Thoracic aorta (tissue), 2 donors: ENCODE measurements around the gene DZIP1. TPM values are rescaled to one million over a fixed set of nuclear protein-coding genes. Genes with fewer than 3 reads are reported as not detected.

Source experiments
- ATAC-seq: fragments of 150-250 bp; one replicate; pipeline ENCODE4 v1.8.0; 2017; ENCODE audit warnings: low read depth; ENCODE audit not compliant: insufficient number of reproducible peaks, low FRiP score
- DNase-seq: peaks from one replicate; pipeline ENCODE4 v3.0.0-alpha.2; 2020; ENCODE audit warnings: low spot score
- H3K27ac ChIP-seq, 2 donors: fragments of 200-600 bp; sonication (generic); 1 replicate in 1 of 2; 2 replicates in 1 of 2; pipeline ENCODE4 v1.5.1; 2016; ENCODE audit warnings: mild to moderate bottlenecking in 2 of 2, moderate library complexity in 2 of 2
- H3K27me3 ChIP-seq: fragments of 200-600 bp; sonication (generic); replicated peaks from 2 replicates; pipeline ENCODE4 v1.6.0; 2016; ENCODE audit warnings: mild to moderate bottlenecking; ENCODE audit not compliant: insufficient read depth
- H3K36me3 ChIP-seq: fragments of 200-600 bp; sonication (generic); one replicate; pipeline ENCODE4 v1.5.1; 2016
- H3K4me1 ChIP-seq, 2 donors: fragments of 200-600 bp; sonication (generic); 1 replicate in 1 of 2; 2 replicates in 1 of 2; pipeline versions ENCODE4 v1.5.1 to v1.6.0; 2016; ENCODE audit warnings: low read depth in 2 of 2, mild to moderate bottlenecking in 1 of 2; ENCODE audit not compliant: control insufficient read depth in 1 of 2
- H3K4me3 ChIP-seq: fragments of 200-600 bp; sonication (generic); 2 replicates; pipeline ENCODE4 v1.5.1; 2016; ENCODE audit warnings: mild to moderate bottlenecking
- H3K9me3 ChIP-seq: fragments of 200-600 bp; sonication (generic); 2 replicates; pipeline ENCODE4 v1.5.1; 2016
- total RNA-seq, 2 donors: library from RNA; depleted of rRNA; stranded (reverse); fragments of >200 nt; gene quantifications; one replicate each; pipeline versions ENCODE4 v1.1.0 to v1.2.3, GENCODE V29; 2016
- TF ChIP-seq, protein P1 (sequence below): fragments of 200-600 bp; sonication (generic); IDR thresholded peaks from one replicate; pipeline ENCODE4 v1.5.1; 2019; ENCODE audit warnings: antibody characterized with exemption

The DZIP1 gene
- total RNA-seq, 2 donors from 2014 or later: 24.5 to 26.0 TPM

DNA sequence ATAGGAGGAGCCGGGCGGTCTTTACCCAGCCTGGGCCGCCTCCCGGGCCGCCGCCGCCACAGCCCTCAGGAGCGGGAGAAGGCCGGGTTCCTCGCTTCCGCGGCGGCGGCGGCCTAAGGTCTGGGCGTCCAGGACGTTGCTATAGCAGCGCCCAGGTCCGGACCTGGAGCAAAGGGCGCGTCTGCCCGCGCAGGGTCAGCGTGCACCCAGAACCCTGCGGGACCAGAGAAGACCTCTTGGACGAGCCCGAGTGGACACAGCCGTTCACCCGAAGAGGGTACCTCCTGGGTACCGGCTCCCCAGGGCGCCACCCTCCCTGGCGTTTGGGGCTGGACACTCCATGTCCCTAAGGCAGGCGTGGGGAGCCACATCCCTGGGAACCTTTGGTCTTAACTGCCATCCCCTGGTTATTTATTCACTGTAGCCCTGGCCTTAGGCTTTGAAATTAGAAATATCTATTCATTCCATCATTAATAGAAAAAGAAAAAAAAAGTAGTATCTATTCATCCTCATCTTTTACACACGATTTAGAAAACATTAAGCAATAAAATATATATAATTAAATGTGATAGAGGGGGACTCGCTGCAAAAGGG lies 2.4 kb downstream of the DZIP1 start:
- H3K36me3 ChIP-seq: no peaks in the 10 kb centered on the region
- DNase-seq (no peak), ATAC-seq (no peak)
- H3K27me3 ChIP-seq: no peaks in the 10 kb centered on the region
- H3K4me3 ChIP-seq: peak overlapping the region; percentile 77
- peaks cover 9 to 21% of the 10 kb centered on the region in 2 donors for H3K4me1 ChIP-seq
- TF ChIP-seq, protein P1, sequence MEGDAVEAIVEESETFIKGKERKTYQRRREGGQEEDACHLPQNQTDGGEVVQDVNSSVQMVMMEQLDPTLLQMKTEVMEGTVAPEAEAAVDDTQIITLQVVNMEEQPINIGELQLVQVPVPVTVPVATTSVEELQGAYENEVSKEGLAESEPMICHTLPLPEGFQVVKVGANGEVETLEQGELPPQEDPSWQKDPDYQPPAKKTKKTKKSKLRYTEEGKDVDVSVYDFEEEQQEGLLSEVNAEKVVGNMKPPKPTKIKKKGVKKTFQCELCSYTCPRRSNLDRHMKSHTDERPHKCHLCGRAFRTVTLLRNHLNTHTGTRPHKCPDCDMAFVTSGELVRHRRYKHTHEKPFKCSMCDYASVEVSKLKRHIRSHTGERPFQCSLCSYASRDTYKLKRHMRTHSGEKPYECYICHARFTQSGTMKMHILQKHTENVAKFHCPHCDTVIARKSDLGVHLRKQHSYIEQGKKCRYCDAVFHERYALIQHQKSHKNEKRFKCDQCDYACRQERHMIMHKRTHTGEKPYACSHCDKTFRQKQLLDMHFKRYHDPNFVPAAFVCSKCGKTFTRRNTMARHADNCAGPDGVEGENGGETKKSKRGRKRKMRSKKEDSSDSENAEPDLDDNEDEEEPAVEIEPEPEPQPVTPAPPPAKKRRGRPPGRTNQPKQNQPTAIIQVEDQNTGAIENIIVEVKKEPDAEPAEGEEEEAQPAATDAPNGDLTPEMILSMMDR: no peak
- no peak overlapping the region for H3K27ac ChIP-seq
- no peaks in the 10 kb centered on the region for H3K9me3 ChIP-seq

DNA sequence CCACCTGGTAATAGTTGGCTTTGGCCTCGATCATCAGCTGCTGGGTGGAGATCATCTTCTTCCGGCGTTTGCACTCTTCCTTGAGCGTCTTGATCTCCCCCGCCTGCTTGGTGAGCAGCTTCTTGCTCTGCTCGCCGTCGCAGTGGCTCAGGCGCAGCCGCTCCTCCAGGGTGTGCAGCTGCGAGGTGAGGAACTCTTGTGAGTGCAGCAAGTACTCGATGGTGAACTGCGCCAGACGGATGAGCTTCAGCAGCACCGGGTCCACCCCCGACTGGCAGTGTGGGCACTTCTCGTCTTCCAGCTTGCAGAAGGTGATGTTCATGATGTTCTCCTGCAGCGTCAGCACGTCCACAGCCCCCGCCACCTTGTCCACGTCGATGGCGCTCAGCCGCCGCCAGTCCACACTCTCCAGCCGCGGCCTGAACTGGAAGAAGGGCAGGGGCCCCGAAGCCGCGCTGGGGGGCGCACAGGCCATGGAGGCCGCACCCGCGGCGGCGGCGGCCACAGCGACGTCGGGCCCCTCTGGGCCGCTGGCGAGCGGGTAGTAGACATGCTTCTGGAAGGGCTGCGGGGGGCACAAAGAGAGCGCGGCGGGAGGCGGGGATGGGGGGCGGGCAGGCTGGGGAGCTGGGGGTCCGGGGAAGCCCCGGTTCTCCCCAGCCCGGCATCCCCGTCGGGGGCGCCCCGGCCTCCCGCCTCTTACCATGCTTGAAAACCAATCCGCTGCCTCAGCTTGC lies 3.0 kb downstream of the DZIP1 start:
- no peaks in the 10 kb centered on the region for H3K27me3 ChIP-seq
- no peak overlapping the region for H3K27ac ChIP-seq
- H3K4me3 ChIP-seq: peak overlapping the region; percentile 77
- ATAC-seq (no peak), DNase-seq (no peak)
- no peaks in the 10 kb centered on the region for H3K9me3 ChIP-seq
- H3K36me3 ChIP-seq: no peaks in the 10 kb centered on the region
- H3K4me1 ChIP-seq: peaks cover 9 to 21% of the 10 kb centered on the region in 2 donors
- TF ChIP-seq, protein P1: no peak

DNA sequence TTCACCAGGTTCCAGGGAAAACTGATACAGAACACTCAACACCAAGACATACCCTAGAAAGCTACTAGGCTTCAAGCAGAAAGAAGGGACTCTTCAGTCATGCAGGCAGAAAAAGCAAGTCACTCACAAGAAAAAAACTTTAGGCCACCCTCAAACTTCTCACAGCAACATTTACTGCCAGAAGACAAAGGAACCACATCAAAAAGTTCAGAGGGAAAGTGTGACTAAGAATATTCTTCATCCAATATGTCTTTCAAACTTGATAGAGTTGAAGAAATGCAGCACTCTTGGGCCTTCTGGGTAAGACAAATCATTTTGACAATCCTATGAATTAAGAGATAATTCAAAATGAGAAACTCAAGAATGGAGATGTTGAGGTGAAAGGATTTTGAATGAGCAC lies 7.7 kb downstream of the DZIP1 start:
- H3K9me3 ChIP-seq: no peaks in the 10 kb centered on the region
- DNase-seq (no peak), ATAC-seq (no peak)
- H3K4me1 ChIP-seq: peaks cover 0 to 5% of the 10 kb centered on the region in 2 donors
- no peak overlapping the region for H3K27ac ChIP-seq
- TF ChIP-seq, protein P1: no peak
- peaks cover 3% of the 10 kb centered on the region for H3K36me3 ChIP-seq
- H3K4me3 ChIP-seq: no peak overlapping the region
- no peaks in the 10 kb centered on the region for H3K27me3 ChIP-seq

DNA sequence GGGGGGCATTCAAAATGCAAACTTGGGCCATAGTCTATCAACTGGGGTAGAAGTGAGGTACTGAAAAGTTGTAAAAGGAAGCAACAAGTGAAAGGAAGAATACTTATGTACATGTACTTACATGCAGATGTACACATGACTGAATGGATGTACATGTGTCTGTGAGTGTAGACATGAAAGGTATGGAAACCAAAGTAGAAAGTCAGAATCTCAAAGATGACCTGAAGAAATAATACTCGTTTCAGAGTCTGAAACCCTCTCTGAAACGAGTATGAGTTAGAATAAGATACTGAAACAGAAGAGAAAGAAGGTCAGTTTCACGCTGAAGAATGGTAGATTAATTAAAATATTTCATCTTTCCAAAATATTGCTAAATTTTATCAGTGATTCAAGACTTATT lies 13.9 kb downstream of the DZIP1 start:
- Histone ChIP-seq H3K27ac (no peak overlapping the region), H3K27me3 (no peaks in the 10 kb centered on the region), H3K36me3 (peaks cover 8% of the 10 kb centered on the region), H3K9me3 (no peaks in the 10 kb centered on the region), H3K4me3 (no peak overlapping the region), H3K4me1 (no peaks in the 10 kb centered on the region)
- DNase-seq (no peak), ATAC-seq (no peak)
- TF ChIP-seq, protein P1: no peak

DNA sequence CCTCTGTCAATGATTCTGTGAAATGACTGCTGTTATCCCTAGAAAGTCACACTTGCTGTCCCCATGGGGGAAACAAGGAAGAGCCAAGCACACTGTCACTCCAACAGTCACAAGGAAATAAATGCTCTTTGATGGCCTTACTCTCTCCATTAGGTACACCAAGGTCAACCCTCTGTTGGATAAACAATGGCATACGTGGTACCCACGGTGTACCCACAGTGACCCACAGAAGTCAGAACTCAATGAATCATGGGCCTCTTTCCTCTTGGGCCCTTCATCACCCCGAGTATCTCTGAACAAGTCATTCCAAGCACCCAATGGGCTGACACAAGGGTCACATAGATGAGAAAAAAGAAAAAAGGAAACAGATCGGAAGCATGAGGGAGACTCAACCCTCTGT lies 15.4 kb downstream of the DZIP1 start:
- Histone ChIP-seq H3K27me3 (no peaks in the 10 kb centered on the region), H3K27ac (no peak overlapping the region), H3K4me1 (no peaks in the 10 kb centered on the region), H3K36me3 (peaks cover 6% of the 10 kb centered on the region), H3K9me3 (no peaks in the 10 kb centered on the region), H3K4me3 (no peak overlapping the region)
- ATAC-seq (no peak), DNase-seq (no peak)
- TF ChIP-seq, protein P1: no peak
